HEK293 (cell line): Measurements from ENCODE around the gene CTBP2.

Source experiments
- CTCF ChIA-PET: fragments of 350-600 bp; formaldehyde crosslinking; extraction: SDS; loops from one replicate; lab custom pipeline; 2021; ENCODE audit warnings: antibody characterized with exemption; lab: Yijun Ruan, JAX
- POLR2A ChIA-PET: fragments of 300-600 bp; formaldehyde crosslinking; extraction: SDS; loops from one replicate; lab custom pipeline; 2020; ENCODE audit warnings: antibody characterized with exemption, inconsistent platforms; lab: Yijun Ruan, JAX
- H3K27ac ChIP-seq: fragments of 200-500 bp; sonication (Bioruptor generic); 2 replicates; pipeline ENCODE4 v1.5.1; 2014; ENCODE audit warnings: low read depth, low read length, control low read depth, inconsistent platforms; ENCODE audit errors: extremely low read depth
- H3K36me3 ChIP-seq, 2 experiments: fragments of 200-500 bp in 1 of 2; sonication (Bioruptor generic) in 1 of 2; 1 replicate in 1 of 2; 2 replicates in 1 of 2; pipeline ENCODE4 v1.5.1; 2014 to 2017; ENCODE audit warnings: inconsistent platforms in 2 of 2, low read length in 2 of 2; ENCODE audit not compliant: control insufficient read depth in 2 of 2, insufficient read depth in 1 of 2
- H3K4me1 ChIP-seq: fragments of 200-500 bp; sonication (Bioruptor generic); 2 replicates; pipeline ENCODE4 v1.5.1; 2014; ENCODE audit warnings: mild to moderate bottlenecking, low read length, inconsistent platforms; ENCODE audit not compliant: control insufficient read depth, insufficient read depth
- H3K4me3 ChIP-seq: 2 replicates; pipeline ENCODE4 v1.5.1; 2011; ENCODE audit warnings: low read depth, mild to moderate bottlenecking, control low read depth, low read length, moderate library complexity
- H3K9me3 ChIP-seq: fragments of 200-500 bp; sonication (Bioruptor generic); 2 replicates; pipeline ENCODE4 v1.5.1; 2014; ENCODE audit warnings: low read depth, low read length, inconsistent platforms; ENCODE audit not compliant: control insufficient read depth, insufficient read depth
- GFI1B ChIP-seq: fragments of 450-650 bp; formaldehyde crosslinking; IDR thresholded peaks from 2 replicates; pipeline ENCODE4 v1.5.1; 2016; ENCODE audit warnings: missing biosample characterization, missing genetic modification characterization
- HOXD13 ChIP-seq: sonication (generic); formaldehyde crosslinking; IDR thresholded peaks from 2 replicates; pipeline ENCODE4 v1.8.0; 2022; ENCODE audit warnings: missing genetic modification reagents, borderline replicate concordance
- MYNN ChIP-seq: fragments of 450-650 bp; formaldehyde crosslinking; IDR thresholded peaks from 2 replicates; pipeline ENCODE4 v1.5.1; 2016; ENCODE audit warnings: missing biosample characterization, missing genetic modification characterization, borderline replicate concordance
- PRDM1 ChIP-seq: fragments of 450-650 bp; formaldehyde crosslinking; IDR thresholded peaks from 2 replicates; pipeline ENCODE4; 2016; ENCODE audit warnings: missing biosample characterization, missing genetic modification characterization
- RBAK ChIP-seq: fragments of 450-650 bp; formaldehyde crosslinking; IDR thresholded peaks from 2 replicates; pipeline ENCODE4 v1.5.1; 2016; ENCODE audit warnings: missing biosample characterization, missing genetic modification characterization
- SCRT2 ChIP-seq: fragments of 450-650 bp; formaldehyde crosslinking; IDR thresholded peaks from 2 replicates; pipeline ENCODE4 v1.5.1; 2016; ENCODE audit warnings: missing biosample characterization, missing genetic modification characterization
- SP7 ChIP-seq: fragments of 450-650 bp; formaldehyde crosslinking; IDR thresholded peaks from 2 replicates; pipeline ENCODE4 v1.5.1; 2016; ENCODE audit warnings: missing biosample characterization, missing genetic modification characterization
- TRIM28 ChIP-seq: IDR thresholded peaks from 2 replicates; pipeline ENCODE4 v1.6.1; 2011; ENCODE audit warnings: low read length, control low read depth, borderline replicate concordance
- ZBTB21 ChIP-seq: fragments of 450-650 bp; formaldehyde crosslinking; IDR thresholded peaks from 2 replicates; pipeline ENCODE4 v1.5.1; 2017; ENCODE audit warnings: missing biosample characterization, missing genetic modification characterization
- ZBTB8A ChIP-seq: fragments of 450-650 bp; formaldehyde crosslinking; IDR thresholded peaks from 2 replicates; pipeline ENCODE4 v1.5.1; 2016; ENCODE audit warnings: missing biosample characterization, missing genetic modification characterization
- ZNF114 ChIP-seq: fragments of 450-650 bp; formaldehyde crosslinking; IDR thresholded peaks from 2 replicates; pipeline ENCODE4 v1.5.0; 2017; ENCODE audit warnings: missing biosample characterization, missing genetic modification characterization
- ZNF138 ChIP-seq: fragments of 450-650 bp; formaldehyde crosslinking; IDR thresholded peaks from 2 replicates; pipeline ENCODE4 v1.5.1; 2016; ENCODE audit warnings: missing biosample characterization, missing genetic modification characterization, borderline replicate concordance
- ZNF169 ChIP-seq: fragments of 450-650 bp; formaldehyde crosslinking; IDR thresholded peaks from 2 replicates; pipeline ENCODE4 v1.5.1; 2016; ENCODE audit warnings: missing biosample characterization, missing genetic modification characterization
- ZNF311 ChIP-seq: fragments of 450-650 bp; formaldehyde crosslinking; IDR thresholded peaks from 2 replicates; pipeline ENCODE4 v1.5.1; 2017; ENCODE audit warnings: missing biosample characterization, missing genetic modification characterization, borderline replicate concordance
- ZNF37A ChIP-seq: fragments of 450-650 bp; IDR thresholded peaks from 2 replicates; pipeline ENCODE4 v1.5.1; 2018; ENCODE audit warnings: missing biosample characterization, missing genetic modification characterization
- ZNF473 ChIP-seq: fragments of 450-650 bp; formaldehyde crosslinking; IDR thresholded peaks from 2 replicates; pipeline ENCODE4 v1.5.1; 2017; ENCODE audit warnings: missing biosample characterization, missing genetic modification characterization
- ZNF501 ChIP-seq: fragments of 450-650 bp; formaldehyde crosslinking; IDR thresholded peaks from 2 replicates; pipeline ENCODE4 v1.5.1; 2016; ENCODE audit warnings: missing biosample characterization, missing genetic modification characterization
- ZNF521 ChIP-seq: fragments of 450-650 bp; formaldehyde crosslinking; IDR thresholded peaks from 2 replicates; pipeline ENCODE4 v1.5.1; 2017; ENCODE audit warnings: missing biosample characterization, mild to moderate bottlenecking, missing genetic modification characterization
- ZNF529 ChIP-seq: fragments of 450-650 bp; formaldehyde crosslinking; IDR thresholded peaks from 2 replicates; pipeline ENCODE4 v1.5.1; 2017; ENCODE audit warnings: missing genetic modification characterization, missing biosample characterization; ENCODE audit not compliant: insufficient replicate concordance
- ZNF530 ChIP-seq: fragments of 450-650 bp; formaldehyde crosslinking; IDR thresholded peaks from 2 replicates; pipeline ENCODE4 v1.5.1; 2016; ENCODE audit warnings: low read depth, missing biosample characterization, missing genetic modification characterization
- ZNF549 ChIP-seq: fragments of 450-650 bp; IDR thresholded peaks from 2 replicates; pipeline ENCODE4 v1.5.1; 2018; ENCODE audit warnings: missing biosample characterization, missing genetic modification characterization, mild to moderate bottlenecking, inconsistent platforms, moderate library complexity
- ZNF660 ChIP-seq: fragments of 450-650 bp; IDR thresholded peaks from 2 replicates; pipeline ENCODE4 v1.5.1; 2018; ENCODE audit warnings: missing biosample characterization, mild to moderate bottlenecking, missing genetic modification characterization
- ZSCAN30 ChIP-seq: fragments of 450-650 bp; IDR thresholded peaks from 2 replicates; pipeline ENCODE4 v1.5.1; 2018; ENCODE audit warnings: missing biosample characterization, mild to moderate bottlenecking, missing genetic modification characterization, moderate library complexity
- TF ChIP-seq, protein P1 (sequence below): fragments of 450-650 bp; formaldehyde crosslinking; IDR thresholded peaks from 2 replicates; pipeline ENCODE4 v1.5.1; 2016; ENCODE audit warnings: missing biosample characterization, missing genetic modification characterization, borderline replicate concordance
- TF ChIP-seq, protein P2 (sequence below): fragments of 450-650 bp; formaldehyde crosslinking; IDR thresholded peaks from 2 replicates; pipeline ENCODE4 v1.5.1; 2016; ENCODE audit warnings: missing biosample characterization, missing genetic modification characterization
- TF ChIP-seq, protein P3 (sequence below): IDR thresholded peaks from 2 replicates; pipeline ENCODE4 v1.6.1; 2011; ENCODE audit warnings: mild to moderate bottlenecking, low read depth, low read length, borderline replicate concordance
- TF ChIP-seq, protein P4 (sequence below): fragments of 450-650 bp; formaldehyde crosslinking; IDR thresholded peaks from 2 replicates; pipeline ENCODE4 v1.5.1; 2017; ENCODE audit warnings: missing biosample characterization, missing genetic modification characterization
- TF ChIP-seq, protein P5 (sequence below): fragments of 450-650 bp; formaldehyde crosslinking; IDR thresholded peaks from 2 replicates; pipeline ENCODE4 v1.5.1; 2016; ENCODE audit warnings: missing biosample characterization, missing genetic modification characterization
- TF ChIP-seq, protein P6 (sequence below): fragments of 450-650 bp; formaldehyde crosslinking; IDR thresholded peaks from 2 replicates; pipeline ENCODE4 v1.5.1; 2016; ENCODE audit warnings: missing biosample characterization, missing genetic modification characterization
- TF ChIP-seq, protein P7 (sequence below): fragments of 450-650 bp; formaldehyde crosslinking; IDR thresholded peaks from 2 replicates; pipeline ENCODE4; 2016; ENCODE audit warnings: missing biosample characterization, missing genetic modification characterization

The CTBP2 gene

DNA sequence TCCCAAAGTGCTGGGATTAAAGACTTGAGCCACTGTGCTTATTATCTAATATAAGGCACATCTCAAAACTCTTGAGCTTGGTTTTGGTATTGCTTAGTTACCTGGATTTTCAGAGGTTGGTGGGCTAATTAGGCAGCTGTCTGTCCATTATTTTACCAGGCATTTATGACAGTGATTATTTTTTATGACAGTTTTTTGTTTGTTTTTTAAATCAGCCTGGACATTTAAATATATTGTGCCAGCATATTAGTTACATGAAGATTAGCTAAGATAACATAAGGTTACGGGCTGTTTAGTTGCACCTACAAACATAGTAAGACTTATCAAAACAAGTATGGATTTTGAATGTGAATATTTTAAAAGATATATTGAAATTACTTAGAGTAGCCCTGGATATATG is 221.1 kb downstream of the CTBP2 start:
- H3K27ac ChIP-seq: no peak overlapping the region
- CTCF ChIA-PET: no interaction called here
- H3K4me3 ChIP-seq: no peak overlapping the region
- POLR2A ChIA-PET: interaction anchor here (0.6 to 0.7 kb wide), 2 partner anchors 10 to 360 kb away, joined by 3 read pairs; no protein-coding TSS in a partner anchor
- peaks cover 0 to 6% of the 10 kb centered on the region in 2 experiments; a peak in 1 of 3 replicates for H3K36me3 ChIP-seq
- peaks cover 9% of the 10 kb centered on the region for H3K4me1 ChIP-seq
- H3K9me3 ChIP-seq: no peaks in the 10 kb centered on the region
- TF ChIP-seq, protein P1, sequence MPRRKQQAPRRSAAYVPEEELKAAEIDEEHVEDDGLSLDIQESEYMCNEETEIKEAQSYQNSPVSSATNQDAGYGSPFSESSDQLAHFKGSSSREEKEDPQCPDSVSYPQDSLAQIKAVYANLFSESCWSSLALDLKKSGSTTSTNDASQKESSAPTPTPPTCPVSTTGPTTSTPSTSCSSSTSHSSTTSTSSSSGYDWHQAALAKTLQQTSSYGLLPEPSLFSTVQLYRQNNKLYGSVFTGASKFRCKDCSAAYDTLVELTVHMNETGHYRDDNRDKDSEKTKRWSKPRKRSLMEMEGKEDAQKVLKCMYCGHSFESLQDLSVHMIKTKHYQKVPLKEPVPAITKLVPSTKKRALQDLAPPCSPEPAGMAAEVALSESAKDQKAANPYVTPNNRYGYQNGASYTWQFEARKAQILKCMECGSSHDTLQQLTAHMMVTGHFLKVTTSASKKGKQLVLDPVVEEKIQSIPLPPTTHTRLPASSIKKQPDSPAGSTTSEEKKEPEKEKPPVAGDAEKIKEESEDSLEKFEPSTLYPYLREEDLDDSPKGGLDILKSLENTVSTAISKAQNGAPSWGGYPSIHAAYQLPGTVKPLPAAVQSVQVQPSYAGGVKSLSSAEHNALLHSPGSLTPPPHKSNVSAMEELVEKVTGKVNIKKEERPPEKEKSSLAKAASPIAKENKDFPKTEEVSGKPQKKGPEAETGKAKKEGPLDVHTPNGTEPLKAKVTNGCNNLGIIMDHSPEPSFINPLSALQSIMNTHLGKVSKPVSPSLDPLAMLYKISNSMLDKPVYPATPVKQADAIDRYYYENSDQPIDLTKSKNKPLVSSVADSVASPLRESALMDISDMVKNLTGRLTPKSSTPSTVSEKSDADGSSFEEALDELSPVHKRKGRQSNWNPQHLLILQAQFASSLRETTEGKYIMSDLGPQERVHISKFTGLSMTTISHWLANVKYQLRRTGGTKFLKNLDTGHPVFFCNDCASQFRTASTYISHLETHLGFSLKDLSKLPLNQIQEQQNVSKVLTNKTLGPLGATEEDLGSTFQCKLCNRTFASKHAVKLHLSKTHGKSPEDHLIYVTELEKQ: 0 out of 2 replicates have a peak, but pooled peaks have one; percentile 12
- TF ChIP-seq ZNF473 (tag by site-specific recombination): no peak
- no peak for TF ChIP-seq ZBTB21 (tag by site-specific recombination)
- TF ChIP-seq, protein P2, sequence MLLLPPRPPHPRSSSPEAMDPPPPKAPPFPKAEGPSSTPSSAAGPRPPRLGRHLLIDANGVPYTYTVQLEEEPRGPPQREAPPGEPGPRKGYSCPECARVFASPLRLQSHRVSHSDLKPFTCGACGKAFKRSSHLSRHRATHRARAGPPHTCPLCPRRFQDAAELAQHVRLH: no peak
- TF ChIP-seq, protein P3, sequence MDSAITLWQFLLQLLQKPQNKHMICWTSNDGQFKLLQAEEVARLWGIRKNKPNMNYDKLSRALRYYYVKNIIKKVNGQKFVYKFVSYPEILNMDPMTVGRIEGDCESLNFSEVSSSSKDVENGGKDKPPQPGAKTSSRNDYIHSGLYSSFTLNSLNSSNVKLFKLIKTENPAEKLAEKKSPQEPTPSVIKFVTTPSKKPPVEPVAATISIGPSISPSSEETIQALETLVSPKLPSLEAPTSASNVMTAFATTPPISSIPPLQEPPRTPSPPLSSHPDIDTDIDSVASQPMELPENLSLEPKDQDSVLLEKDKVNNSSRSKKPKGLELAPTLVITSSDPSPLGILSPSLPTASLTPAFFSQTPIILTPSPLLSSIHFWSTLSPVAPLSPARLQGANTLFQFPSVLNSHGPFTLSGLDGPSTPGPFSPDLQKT: no peak
- TF ChIP-seq SCRT2 (tag by site-specific recombination): no peak
- no peak for TF ChIP-seq PRDM1 (tag by site-specific recombination)
- TF ChIP-seq, protein P4, sequence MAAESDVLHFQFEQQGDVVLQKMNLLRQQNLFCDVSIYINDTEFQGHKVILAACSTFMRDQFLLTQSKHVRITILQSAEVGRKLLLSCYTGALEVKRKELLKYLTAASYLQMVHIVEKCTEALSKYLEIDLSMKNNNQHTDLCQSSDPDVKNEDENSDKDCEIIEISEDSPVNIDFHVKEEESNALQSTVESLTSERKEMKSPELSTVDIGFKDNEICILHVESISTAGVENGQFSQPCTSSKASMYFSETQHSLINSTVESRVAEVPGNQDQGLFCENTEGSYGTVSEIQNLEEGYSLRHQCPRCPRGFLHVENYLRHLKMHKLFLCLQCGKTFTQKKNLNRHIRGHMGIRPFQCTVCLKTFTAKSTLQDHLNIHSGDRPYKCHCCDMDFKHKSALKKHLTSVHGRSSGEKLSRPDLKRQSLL: no peak
- TF ChIP-seq ZNF530 (tag by site-specific recombination): no peak
- no peak for TF ChIP-seq ZNF169 (tag by site-specific recombination)
- TF ChIP-seq ZNF549 (tag by site-specific recombination): no peak
- TF ChIP-seq ZNF521 (tag by site-specific recombination): no peak
- no peak for TF ChIP-seq ZNF529 (tag by site-specific recombination)
- no peak for TF ChIP-seq ZNF114
- no peak for TF ChIP-seq ZNF311
- no peak for TF ChIP-seq RBAK (tag by site-specific recombination)
- TF ChIP-seq, protein P5, sequence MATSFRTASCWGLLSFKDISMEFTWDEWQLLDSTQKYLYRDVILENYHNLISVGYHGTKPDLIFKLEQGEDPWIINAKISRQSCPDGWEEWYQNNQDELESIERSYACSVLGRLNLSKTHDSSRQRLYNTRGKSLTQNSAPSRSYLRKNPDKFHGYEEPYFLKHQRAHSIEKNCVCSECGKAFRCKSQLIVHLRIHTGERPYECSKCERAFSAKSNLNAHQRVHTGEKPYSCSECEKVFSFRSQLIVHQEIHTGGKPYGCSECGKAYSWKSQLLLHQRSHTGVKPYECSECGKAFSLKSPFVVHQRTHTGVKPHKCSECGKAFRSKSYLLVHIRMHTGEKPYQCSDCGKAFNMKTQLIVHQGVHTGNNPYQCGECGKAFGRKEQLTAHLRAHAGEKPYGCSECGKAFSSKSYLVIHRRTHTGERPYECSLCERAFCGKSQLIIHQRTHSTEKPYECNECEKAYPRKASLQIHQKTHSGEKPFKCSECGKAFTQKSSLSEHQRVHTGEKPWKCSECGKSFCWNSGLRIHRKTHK (tag by site-specific recombination): no peak
- TF ChIP-seq ZNF660 (tag by site-specific recombination): no peak
- no peak for TF ChIP-seq SP7
- TF ChIP-seq ZBTB8A (tag by site-specific recombination): no peak
- no peak for TF ChIP-seq HOXD13 (CRISPR knock-in tag)
- TF ChIP-seq TRIM28: no peak
- TF ChIP-seq GFI1B (tag by site-specific recombination): no peak
- TF ChIP-seq ZNF37A (tag by site-specific recombination): no peak
- TF ChIP-seq MYNN (tag by site-specific recombination): no peak
- no peak for TF ChIP-seq ZNF501 (tag by site-specific recombination)
- no peak for TF ChIP-seq ZNF138
- TF ChIP-seq ZSCAN30 (tag by site-specific recombination): no peak
- TF ChIP-seq, protein P6, sequence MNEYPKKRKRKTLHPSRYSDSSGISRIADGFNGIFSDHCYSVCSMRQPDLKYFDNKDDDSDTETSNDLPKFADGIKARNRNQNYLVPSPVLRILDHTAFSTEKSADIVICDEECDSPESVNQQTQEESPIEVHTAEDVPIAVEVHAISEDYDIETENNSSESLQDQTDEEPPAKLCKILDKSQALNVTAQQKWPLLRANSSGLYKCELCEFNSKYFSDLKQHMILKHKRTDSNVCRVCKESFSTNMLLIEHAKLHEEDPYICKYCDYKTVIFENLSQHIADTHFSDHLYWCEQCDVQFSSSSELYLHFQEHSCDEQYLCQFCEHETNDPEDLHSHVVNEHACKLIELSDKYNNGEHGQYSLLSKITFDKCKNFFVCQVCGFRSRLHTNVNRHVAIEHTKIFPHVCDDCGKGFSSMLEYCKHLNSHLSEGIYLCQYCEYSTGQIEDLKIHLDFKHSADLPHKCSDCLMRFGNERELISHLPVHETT: no peak
- TF ChIP-seq, protein P7, sequence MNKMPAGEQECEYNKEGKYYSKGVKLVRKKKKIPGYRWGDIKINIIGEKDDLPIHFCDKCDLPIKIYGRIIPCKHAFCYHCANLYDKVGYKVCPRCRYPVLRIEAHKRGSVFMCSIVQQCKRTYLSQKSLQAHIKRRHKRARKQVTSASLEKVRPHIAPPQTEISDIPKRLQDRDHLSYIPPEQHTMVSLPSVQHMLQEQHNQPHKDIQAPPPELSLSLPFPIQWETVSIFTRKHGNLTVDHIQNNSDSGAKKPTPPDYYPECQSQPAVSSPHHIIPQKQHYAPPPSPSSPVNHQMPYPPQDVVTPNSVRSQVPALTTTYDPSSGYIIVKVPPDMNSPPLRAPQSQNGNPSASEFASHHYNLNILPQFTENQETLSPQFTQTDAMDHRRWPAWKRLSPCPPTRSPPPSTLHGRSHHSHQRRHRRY (tag by site-specific recombination): no peak
